ENCODE results near the gene EPN3. TPM values are rescaled to one million over a fixed set of nuclear protein-coding genes. Genes with fewer than 3 reads are reported as not detected.

The EPN3 gene
- total RNA-seq, 1 donor from 2014 or later: 0.24 TPM

GRCh38 chr17:50487213-50488096 is 45.1 kb upstream of the EPN3 start:
- Mint-ChIP-seq H3K27ac (no peak overlapping the region), H3K36me3 (no peaks in the 10 kb centered on the region), H3K4me1 (peaks cover 4% of the 10 kb centered on the region), H3K27me3 (ENCODE audit: insufficient read depth, low read depth) (no peaks in the 10 kb centered on the region), H3K9me3 (no peaks in the 10 kb centered on the region), H3K4me3 (no peak overlapping the region)
- H3K27me3 ChIP-seq: no peaks in the 10 kb centered on the region
- no peaks in the 10 kb centered on the region for H4K20me1 ChIP-seq (ENCODE audit: low read depth)
- no peaks in the 10 kb centered on the region for H3K36me3 ChIP-seq
- no peak overlapping the region for H2AFZ ChIP-seq (replicated peaks)
- no peak overlapping the region for H3K4me2 ChIP-seq
- TF ChIP-seq EZH2 (IDR thresholded peaks at IDR 0.05): no peak
- H3K79me2 ChIP-seq (ENCODE audit: low read depth): no peaks in the 10 kb centered on the region
- H3K9ac ChIP-seq: no peak overlapping the region
- H3F3A ChIP-seq (ENCODE audit: low read depth): no peaks in the 10 kb centered on the region
- DNase-seq (ENCODE audit: low spot score): no peak
- H3K4me1 ChIP-seq: no peaks in the 10 kb centered on the region
- no peak overlapping the region for H3K4me3 ChIP-seq
- H3K27ac ChIP-seq: no peak overlapping the region
- no peaks in the 10 kb centered on the region for H3K9me3 ChIP-seq (ENCODE audit: low read depth)

- Mint-ChIP-seq H3K4me3 (no peak overlapping the region), H3K9me3 (no peaks in the 10 kb centered on the region)
These were observed 43.7 kb upstream of the EPN3 start for GRCh38 chr17:50488880-50489279.

DNA sequence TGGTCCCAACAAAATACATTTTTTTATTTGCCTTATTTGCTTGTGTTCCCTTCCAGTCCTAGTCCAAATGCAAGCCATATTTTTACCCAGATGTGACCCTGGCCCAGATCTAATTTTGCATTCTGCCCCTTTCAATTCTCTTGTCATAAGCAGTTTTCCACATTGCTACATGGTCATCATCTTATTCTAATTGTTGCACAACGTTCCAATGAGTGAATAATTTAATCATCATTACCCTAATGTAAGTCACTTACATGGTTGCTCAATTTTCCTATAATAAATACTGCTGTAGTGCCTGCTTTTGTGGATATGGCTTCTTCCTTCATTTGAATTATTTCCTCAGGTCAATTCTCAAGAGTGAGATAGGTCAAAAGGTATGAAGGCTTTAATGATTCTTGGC is 41.0 kb upstream of the EPN3 start:
- H3F3A ChIP-seq (ENCODE audit: low read depth): no peaks in the 10 kb centered on the region
- H3K9me3 ChIP-seq (ENCODE audit: low read depth): no peaks in the 10 kb centered on the region
- H3K4me3 ChIP-seq: no peak overlapping the region
- Mint-ChIP-seq H3K4me1 (peaks cover 2% of the 10 kb centered on the region), H3K27ac (no peak overlapping the region), H3K4me3 (no peak overlapping the region), H3K36me3 (no peaks in the 10 kb centered on the region), H3K9me3 (no peaks in the 10 kb centered on the region), H3K27me3 (ENCODE audit: insufficient read depth, low read depth) (peaks cover 5% of the 10 kb centered on the region)
- TF ChIP-seq CTCF (IDR thresholded peaks at IDR 0.05): no peak
- TF ChIP-seq EZH2phosphoT487 (IDR thresholded peaks at IDR 0.05): no peak
- no peak for TF ChIP-seq EZH2 (IDR thresholded peaks at IDR 0.05)
- no peak overlapping the region for H3K4me2 ChIP-seq
- no peak overlapping the region for H3K9ac ChIP-seq
- H3K4me1 ChIP-seq: no peaks in the 10 kb centered on the region
- H3K27me3 ChIP-seq: no peaks in the 10 kb centered on the region
- H3K79me2 ChIP-seq (ENCODE audit: low read depth): no peaks in the 10 kb centered on the region
- H4K20me1 ChIP-seq (ENCODE audit: low read depth): no peaks in the 10 kb centered on the region
- H3K36me3 ChIP-seq: no peaks in the 10 kb centered on the region
- H3K27ac ChIP-seq: no peak overlapping the region
- no peak overlapping the region for H2AFZ ChIP-seq (replicated peaks)
- DNase-seq (ENCODE audit: low spot score): no peak

More at GRCh38 chr17:50488880-50489279, 43.7 kb upstream of the EPN3 start:
- H3K79me2 ChIP-seq (ENCODE audit: low read depth): no peaks in the 10 kb centered on the region
- TF ChIP-seq EZH2 (IDR thresholded peaks at IDR 0.05): no peak
- no peak for TF ChIP-seq EZH2phosphoT487 (IDR thresholded peaks at IDR 0.05)
- TF ChIP-seq CTCF (IDR thresholded peaks at IDR 0.05): no peak
- H3K4me2 ChIP-seq: no peak overlapping the region
- no peak overlapping the region for H3K4me3 ChIP-seq
- H3K36me3 ChIP-seq: no peaks in the 10 kb centered on the region
- no peak overlapping the region for H3K27ac ChIP-seq
- H3K9me3 ChIP-seq (ENCODE audit: low read depth): no peaks in the 10 kb centered on the region
- H3K4me1 ChIP-seq: no peaks in the 10 kb centered on the region
- DNase-seq (ENCODE audit: low spot score): no peak
- Mint-ChIP-seq H3K27me3 (ENCODE audit: insufficient read depth, low read depth) (no peaks in the 10 kb centered on the region), H3K4me1 (peaks cover 2% of the 10 kb centered on the region), H3K36me3 (no peaks in the 10 kb centered on the region), H3K27ac (no peak overlapping the region)
- no peaks in the 10 kb centered on the region for H4K20me1 ChIP-seq (ENCODE audit: low read depth)
- H3F3A ChIP-seq (ENCODE audit: low read depth): no peaks in the 10 kb centered on the region
- H2AFZ ChIP-seq (replicated peaks): no peak overlapping the region
- H3K27me3 ChIP-seq: no peaks in the 10 kb centered on the region
- no peak overlapping the region for H3K9ac ChIP-seq

DNA sequence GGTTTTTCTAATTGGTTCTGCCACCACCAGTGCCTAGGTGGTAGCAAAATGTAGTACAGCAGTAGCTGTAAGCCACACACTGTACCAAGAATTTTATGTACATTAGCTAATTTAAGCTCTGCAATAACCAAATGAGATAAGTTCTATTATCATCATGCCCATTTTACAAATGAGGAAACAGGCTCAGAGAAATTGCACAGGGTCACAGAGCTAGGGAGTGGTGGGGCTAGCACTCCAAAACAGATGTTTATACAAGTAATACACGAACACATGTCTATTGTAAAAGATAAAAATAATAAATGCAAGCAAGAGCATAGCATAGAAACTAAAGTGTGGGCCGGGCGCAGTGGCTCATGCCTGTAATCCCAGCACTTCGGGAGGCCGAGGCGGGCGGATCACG is 40.3 kb upstream of the EPN3 start:
- Histone ChIP-seq H4K20me1 (ENCODE audit: low read depth) (no peaks in the 10 kb centered on the region), H3K27me3 (no peaks in the 10 kb centered on the region), H3K79me2 (ENCODE audit: low read depth) (no peaks in the 10 kb centered on the region), H3K4me2 (no peak overlapping the region), H3K36me3 (no peaks in the 10 kb centered on the region), H3F3A (ENCODE audit: low read depth) (no peaks in the 10 kb centered on the region), H3K4me1 (no peaks in the 10 kb centered on the region), H3K9ac (no peak overlapping the region), H3K27ac (no peak overlapping the region), H3K9me3 (ENCODE audit: low read depth) (no peaks in the 10 kb centered on the region), H3K4me3 (no peak overlapping the region), H2AFZ (replicated peaks) (no peak overlapping the region)
- peaks cover 5% of the 10 kb centered on the region for H3K27me3 Mint-ChIP-seq (ENCODE audit: insufficient read depth, low read depth)
- H3K9me3 Mint-ChIP-seq: no peaks in the 10 kb centered on the region
- H3K36me3 Mint-ChIP-seq: no peaks in the 10 kb centered on the region
- no peak for DNase-seq (ENCODE audit: low spot score)
- H3K4me1 Mint-ChIP-seq: peaks cover 2% of the 10 kb centered on the region
- no peak overlapping the region for H3K27ac Mint-ChIP-seq
- no peak overlapping the region for H3K4me3 Mint-ChIP-seq
- TF ChIP-seq CTCF (IDR thresholded peaks at IDR 0.05) (no peak), EZH2phosphoT487 (IDR thresholded peaks at IDR 0.05) (no peak), EZH2 (IDR thresholded peaks at IDR 0.05) (no peak)
